Keratinocyte (primary cell): ENCODE data around the gene CHERP.
"Not testable (repeated sequence)": the region's sequence is repeated elsewhere in the genome, so short reads cannot be mapped to it uniquely, and the experiment has no call there.

Source experiments
- EZH2 ChIP-seq: IDR thresholded peaks from one replicate; pipeline ENCODE4 v1.6.1; 2012; ENCODE audit warnings: inconsistent platforms, mild to moderate bottlenecking, low read length, moderate library complexity
- TF ChIP-seq, protein P1 (sequence below), 3 experiments: IDR thresholded peaks in 1 of 3; conservative IDR thresholded peaks in 1 of 3; optimal IDR thresholded peaks in 1 of 3; 2 replicates in 2 of 3; 3 replicates in 1 of 3; pipeline versions ENCODE3 to v1.5.1; 2011; ENCODE audit warnings: low read length in 3 of 3, mild to moderate bottlenecking in 3 of 3, moderate library complexity in 2 of 3, control low read depth in 1 of 3, inconsistent platforms in 1 of 3; ENCODE audit not compliant: insufficient read depth in 2 of 3; ENCODE audit errors: extremely low read depth in 1 of 3

DNA sequence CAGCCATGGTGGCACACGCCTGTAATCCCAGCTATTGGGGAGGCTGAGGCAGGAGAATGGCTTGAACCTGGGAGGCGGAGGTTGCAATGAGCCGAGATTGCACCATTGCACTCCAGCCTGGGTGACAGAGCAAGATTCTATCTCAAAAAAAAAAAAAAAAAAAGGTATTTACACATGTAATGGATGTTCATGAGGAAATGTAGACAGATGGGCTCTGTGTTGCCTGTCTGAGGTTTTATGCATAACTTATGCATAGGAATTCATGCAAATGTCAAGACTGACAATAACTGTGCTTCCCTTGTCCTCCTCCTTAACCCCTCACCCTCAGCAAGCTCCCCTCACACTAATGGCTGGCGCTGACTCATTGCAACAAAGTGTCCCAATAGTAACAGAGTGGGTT is 55.8 kb downstream of the CHERP start:
- TF ChIP-seq EZH2, result not testable (repeated sequence)
- TF ChIP-seq, protein P1, sequence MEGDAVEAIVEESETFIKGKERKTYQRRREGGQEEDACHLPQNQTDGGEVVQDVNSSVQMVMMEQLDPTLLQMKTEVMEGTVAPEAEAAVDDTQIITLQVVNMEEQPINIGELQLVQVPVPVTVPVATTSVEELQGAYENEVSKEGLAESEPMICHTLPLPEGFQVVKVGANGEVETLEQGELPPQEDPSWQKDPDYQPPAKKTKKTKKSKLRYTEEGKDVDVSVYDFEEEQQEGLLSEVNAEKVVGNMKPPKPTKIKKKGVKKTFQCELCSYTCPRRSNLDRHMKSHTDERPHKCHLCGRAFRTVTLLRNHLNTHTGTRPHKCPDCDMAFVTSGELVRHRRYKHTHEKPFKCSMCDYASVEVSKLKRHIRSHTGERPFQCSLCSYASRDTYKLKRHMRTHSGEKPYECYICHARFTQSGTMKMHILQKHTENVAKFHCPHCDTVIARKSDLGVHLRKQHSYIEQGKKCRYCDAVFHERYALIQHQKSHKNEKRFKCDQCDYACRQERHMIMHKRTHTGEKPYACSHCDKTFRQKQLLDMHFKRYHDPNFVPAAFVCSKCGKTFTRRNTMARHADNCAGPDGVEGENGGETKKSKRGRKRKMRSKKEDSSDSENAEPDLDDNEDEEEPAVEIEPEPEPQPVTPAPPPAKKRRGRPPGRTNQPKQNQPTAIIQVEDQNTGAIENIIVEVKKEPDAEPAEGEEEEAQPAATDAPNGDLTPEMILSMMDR (optimal IDR thresholded peaks at IDR 0.05 in 1 of 3, IDR thresholded peaks at IDR 0.05 in 1 of 3, conservative IDR thresholded peaks at IDR 0.05 in 1 of 3; ENCODE audit: extremely low read depth in 1 of 3, insufficient read depth in 2 of 3, low read length in 3 of 3), result not testable (repeated sequence)
